B cell (primary cell): ENCODE results near the gene NR2E3. TPM values are rescaled to one million over a fixed set of nuclear protein-coding genes. Genes with fewer than 3 reads are reported as not detected.

Experiments used
- ATAC-seq: fragments of 200-7000 bp; cut with Tn5 transposase; one replicate; pipeline ENCODE4 v1.10.0; 2021; ENCODE audit warnings: low read depth, mild to moderate bottlenecking, moderate number of reproducible peaks, moderate library complexity
- CTCF ChIA-PET: fragments of 350-600 bp; sonication (Branson Sonifier 250); formaldehyde crosslinking; loops from one replicate; lab custom pipeline; 2021; ENCODE audit warnings: antibody characterized with exemption, inconsistent platforms; lab: Charles Lee
- POLR2A ChIA-PET: fragments of 350-600 bp; sonication (Branson Sonifier 250); formaldehyde crosslinking; loops from one replicate; lab custom pipeline; 2021; ENCODE audit warnings: antibody characterized with exemption; lab: Charles Lee
- DNase-seq: peaks from one replicate; pipeline ENCODE4 v3.0.0; 2013
- H2AFZ ChIP-seq: 2 replicates; pipeline ENCODE4 v1.6.1; 2012; ENCODE audit warnings: mild to moderate bottlenecking, low read depth, low read length; ENCODE audit not compliant: insufficient read depth, poor library complexity, severe bottlenecking
- H3K27ac ChIP-seq, 2 donors: 1 replicate in 1 of 2; 2 replicates in 1 of 2; pipeline ENCODE4 v1.5.1; 2012 to 2013; ENCODE audit warnings: low read length in 2 of 2, mild to moderate bottlenecking in 2 of 2, moderate library complexity in 1 of 2
- H3K27me3 ChIP-seq, 4 experiments: fragments of 200-600 bp in 1 of 4; sonication (generic) in 1 of 4; replicated peaks in 1 of 4; 1 replicate in 2 of 4; 2 replicates in 2 of 4; pipeline versions ENCODE4 v1.6.1 to v1.7.0; 2013 to 2016; ENCODE audit warnings: low read length in 3 of 4, mild to moderate bottlenecking in 2 of 4, mixed read lengths in 1 of 4, moderate library complexity in 1 of 4; ENCODE audit not compliant: insufficient read depth in 4 of 4, control insufficient read depth in 3 of 4; ENCODE audit errors: control extremely low read depth in 1 of 4
- H3K36me3 ChIP-seq, 2 experiments: replicated peaks in 1 of 2; 1 replicate in 1 of 2; 2 replicates in 1 of 2; pipeline versions ENCODE4 v1.6.1 to v1.7.1; 2013; ENCODE audit warnings: low read length in 1 of 2; ENCODE audit not compliant: insufficient read depth in 2 of 2, control insufficient read depth in 1 of 2; ENCODE audit errors: control extremely low read depth in 1 of 2, extremely low read depth in 1 of 2
- H3K4me1 ChIP-seq, 2 donors: fragments of 200-600 bp in 1 of 2; sonication (generic) in 1 of 2; 1 replicate in 1 of 2; 2 replicates in 1 of 2; pipeline versions ENCODE4 v1.5.1 to v1.6.1; 2013 to 2017; ENCODE audit warnings: low read length in 2 of 2; ENCODE audit not compliant: control insufficient read depth in 2 of 2, insufficient read depth in 2 of 2
- H3K4me2 ChIP-seq: replicated peaks from 2 replicates; pipeline ENCODE3; 2012; ENCODE audit warnings: mild to moderate bottlenecking, low read depth, low read length; ENCODE audit not compliant: poor library complexity, severe bottlenecking
- H3K4me3 ChIP-seq, 5 experiments: fragments of 200-600 bp in 1 of 5; sonication (generic) in 1 of 5; 1 replicate in 3 of 5; 2 replicates in 2 of 5; pipeline versions ENCODE4 v1.5.1 to v1.7.0; 2011 to 2016; ENCODE audit warnings: low read length in 4 of 5, mild to moderate bottlenecking in 4 of 5, low read depth in 2 of 5, control low read depth in 1 of 5, moderate library complexity in 1 of 5; ENCODE audit not compliant: insufficient read depth in 1 of 5; ENCODE audit errors: control extremely low read depth in 1 of 5, extremely low read depth in 1 of 5
- H3K79me2 ChIP-seq: fragments of 200-600 bp; sonication (generic); one replicate; pipeline ENCODE4 v1.6.0; 2016; ENCODE audit warnings: low read length; ENCODE audit not compliant: control insufficient read depth, insufficient read depth
- H3K9ac ChIP-seq: fragments of 200-600 bp; sonication (generic); 2 replicates; pipeline ENCODE4 v1.6.1; 2017; ENCODE audit warnings: mild to moderate bottlenecking, low read length, moderate library complexity
- H3K9me3 ChIP-seq, 3 donors: one replicate each; pipeline versions ENCODE4 v1.6.1 to v1.7.1; 2013; ENCODE audit warnings: low read length in 2 of 3; ENCODE audit not compliant: control insufficient read depth in 2 of 3, insufficient read depth in 1 of 3; ENCODE audit errors: control extremely low read depth in 1 of 3
- H4K20me1 ChIP-seq: 2 replicates; pipeline ENCODE4 v1.6.0; 2012; ENCODE audit warnings: mild to moderate bottlenecking, low read length; ENCODE audit not compliant: insufficient read depth, control insufficient read depth, poor library complexity, severe bottlenecking
- H3K27ac Mint-ChIP-seq: one replicate; pipeline ENCODE4 v1.8.0; 2021; ENCODE audit warnings: mixed read lengths
- H3K27me3 Mint-ChIP-seq: one replicate; pipeline ENCODE4 v1.8.0; 2021; ENCODE audit warnings: mixed read lengths
- H3K4me1 Mint-ChIP-seq: one replicate; pipeline ENCODE4 v1.8.0; 2021; ENCODE audit warnings: mixed read lengths
- H3K4me3 Mint-ChIP-seq: one replicate; pipeline ENCODE4 v1.8.0; 2021; ENCODE audit warnings: mixed read lengths
- H3K9me3 Mint-ChIP-seq: one replicate; pipeline ENCODE4 v1.8.0; 2022; ENCODE audit warnings: mixed read lengths; ENCODE audit not compliant: insufficient read depth
- CTCF ChIP-seq: fragments of 200-600 bp; IDR thresholded peaks from one replicate; pipeline ENCODE4 v1.8.0; 2022; ENCODE audit warnings: antibody characterized with exemption, mild to moderate bottlenecking
- EZH2 ChIP-seq: IDR thresholded peaks from 2 replicates; pipeline ENCODE4 v1.6.1; 2012; ENCODE audit warnings: borderline replicate concordance, low read depth, mild to moderate bottlenecking, moderate library complexity, low read length; ENCODE audit not compliant: insufficient read depth, poor library complexity, severe bottlenecking
- WGBS: methylation state at CpG from one replicate; pipeline ENCODE4 v1.1.5; 2013; ENCODE audit warnings: missing lambda C conversion rate; ENCODE audit not compliant: insufficient coverage; 5-methylcytosine and 5-hydroxymethylcytosine counted together
- intact Hi-C: fragments of 100-400 bp; cut with micrococcal nuclease; formaldehyde crosslinking; loops from one replicate; pipeline ENCODE4 v1.10.0; 2022
- polyA plus RNA-seq: library from polyadenylated mRNA; depleted of rRNA; stranded (reverse); fragments of >200 nt; gene quantifications from 2 replicates; pipeline ENCODE4 v1.2.3, GENCODE V29; 2012
- total RNA-seq, 2 donors: library from RNA; stranded (reverse); fragments of 120-200 nt in 1 of 2; gene quantifications; 1 replicate in 1 of 2; 2 replicates in 1 of 2; pipeline versions ENCODE4 v1.2.3 to v1.2.4, GENCODE V29; 2013 to 2022

NR2E3 gene
- total and polyA plus RNA-seq, 2 donors (not counting 1 experiment from before 2014, with no cell fraction given): not detected

DNA sequence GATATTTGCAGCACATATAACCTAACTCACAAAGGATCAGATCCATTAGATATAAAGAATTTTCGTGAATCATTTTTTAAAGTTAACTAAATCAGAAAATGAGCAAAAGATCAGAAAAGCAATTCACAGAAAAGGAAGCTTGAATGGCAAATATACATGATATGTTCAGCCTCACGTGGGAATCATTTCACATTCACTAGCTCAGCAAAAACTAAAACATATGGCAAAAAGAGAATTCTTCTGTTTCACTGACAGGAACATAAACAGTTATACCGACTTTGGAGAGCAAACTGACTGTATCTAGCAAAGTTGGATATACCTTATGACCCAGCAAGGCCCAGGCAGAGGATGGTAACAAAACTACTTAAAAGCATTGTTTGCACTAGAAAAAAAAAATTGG, 34.0 kb upstream of the NR2E3 start:
- CTCF ChIA-PET: interaction anchor here (0.9 to 1.2 kb wide), 2 partner anchors 33 to 380 kb away, joined by 3 read pairs; no protein-coding TSS in a partner anchor
- intact Hi-C loops: no loop called here

More for the DNA sequence above, 34.0 kb upstream of the NR2E3 start:
- Histone ChIP-seq H3K9me3 (no peaks in the 10 kb centered on the region), H4K20me1 (no peaks in the 10 kb centered on the region), H3K9ac (no peak overlapping the region), H3K27ac (no peak overlapping the region), H3K36me3 (no peaks in the 10 kb centered on the region), H3K27me3 (no peaks in the 10 kb centered on the region), H3K4me2 (no peak overlapping the region), H2AFZ (no peak overlapping the region), H3K4me3 (no peak overlapping the region), H3K79me2 (no peaks in the 10 kb centered on the region), H3K4me1 (no peaks in the 10 kb centered on the region)
- Mint-ChIP-seq H3K27me3 (peaks cover 4% of the 10 kb centered on the region), H3K9me3 (no peaks in the 10 kb centered on the region), H3K27ac (no peak overlapping the region), H3K4me3 (no peak overlapping the region), H3K4me1 (peaks cover 3% of the 10 kb centered on the region)
- ATAC-seq: no peak
- no peak for DNase-seq
- WGBS: 100% methylated on average over 1 of the region's 3 CpGs
- POLR2A ChIA-PET: no interaction called here
- no peak for TF ChIP-seq EZH2
- no peak for TF ChIP-seq CTCF
